ENCODE data around the gene SMTN.

Gene SMTN

GRCh38 chr22:31135706-31136105, 54.6 kb downstream of the SMTN start:
- Histone ChIP-seq H3K4me3 (no peak overlapping the region), H3K4me1 (no peaks in the 10 kb centered on the region), H3K27ac (no peak overlapping the region), H3K9me3 (replicated peaks in 1 of 11) (no peaks in the 10 kb centered on the region), H4K20me1 (no peaks in the 10 kb centered on the region; a peak in 1 of 22 replicates), H3K9ac (no peak overlapping the region), H3K4me2 (no peak overlapping the region), H3K36me3 (no peaks in the 10 kb centered on the region), H3K27me3 (no peaks in the 10 kb centered on the region)
- no peak for TF ChIP-seq Cebpa-rat (IDR thresholded peaks at IDR 0.05)

GRCh38 chr22:31136155-31136554, 55.0 kb downstream of the SMTN start:
- H4K20me1 ChIP-seq: no peaks in the 10 kb centered on the region; a peak in 1 of 22 replicates
- H3K4me1 ChIP-seq: no peaks in the 10 kb centered on the region
- TF ChIP-seq Cebpa-rat (IDR thresholded peaks at IDR 0.05): no peak
- no peaks in the 10 kb centered on the region for H3K9me3 ChIP-seq (replicated peaks in 1 of 11)
- H3K27me3 ChIP-seq: no peaks in the 10 kb centered on the region
- no peak overlapping the region for H3K27ac ChIP-seq
- no peak overlapping the region for H3K9ac ChIP-seq
- no peak overlapping the region for H3K4me2 ChIP-seq
- no peak overlapping the region for H3K4me3 ChIP-seq
- H3K36me3 ChIP-seq: no peaks in the 10 kb centered on the region

- H4K20me1 ChIP-seq: no peaks in the 10 kb centered on the region; a peak in 2 of 22 replicates
- no peak overlapping the region for H3K4me3 ChIP-seq
- no peak for TF ChIP-seq Cebpa-rat (IDR thresholded peaks at IDR 0.05)
- H3K36me3 ChIP-seq: no peaks in the 10 kb centered on the region
- no peaks in the 10 kb centered on the region for H3K9me3 ChIP-seq (replicated peaks in 1 of 11)
- H3K27me3 ChIP-seq: no peaks in the 10 kb centered on the region
- no peaks in the 10 kb centered on the region for H3K4me1 ChIP-seq
- H3K27ac ChIP-seq: no peak overlapping the region
- no peak overlapping the region for H3K9ac ChIP-seq
- no peak overlapping the region for H3K4me2 ChIP-seq
Observed at GRCh38 chr22:31136711-31137110, 55.6 kb downstream of the SMTN start.

- H3K27ac ChIP-seq: no peak overlapping the region
- H3K36me3 ChIP-seq: no peaks in the 10 kb centered on the region
Observed at GRCh38 chr22:31137721-31138120, 56.6 kb downstream of the SMTN start.

GRCh38 chr22:31138126-31138525, 57.0 kb downstream of the SMTN start:
- no peak overlapping the region for H3K4me2 ChIP-seq
- H3K9me3 ChIP-seq (replicated peaks in 1 of 11): no peaks in the 10 kb centered on the region
- H3K27ac ChIP-seq: no peak overlapping the region
- no peaks in the 10 kb centered on the region for H3K27me3 ChIP-seq
- no peaks in the 10 kb centered on the region for H3K4me1 ChIP-seq
- H3K4me3 ChIP-seq: no peak overlapping the region
- no peak overlapping the region for H3K9ac ChIP-seq
- H4K20me1 ChIP-seq: no peaks in the 10 kb centered on the region; a peak in 2 of 22 replicates
- no peak for TF ChIP-seq Cebpa-rat (IDR thresholded peaks at IDR 0.05)
- no peaks in the 10 kb centered on the region for H3K36me3 ChIP-seq

More at GRCh38 chr22:31137721-31138120, 56.6 kb downstream of the SMTN start:
- Histone ChIP-seq H3K4me3 (no peak overlapping the region), H3K9ac (no peak overlapping the region), H3K4me1 (no peaks in the 10 kb centered on the region), H3K9me3 (replicated peaks in 1 of 11) (no peaks in the 10 kb centered on the region), H4K20me1 (no peaks in the 10 kb centered on the region; a peak in 2 of 22 replicates), H3K4me2 (no peak overlapping the region), H3K27me3 (no peaks in the 10 kb centered on the region)
- TF ChIP-seq Cebpa-rat (IDR thresholded peaks at IDR 0.05): no peak

- Histone ChIP-seq H3K36me3 (no peaks in the 10 kb centered on the region), H3K27ac (no peak overlapping the region), H3K4me1 (no peaks in the 10 kb centered on the region), H3K4me3 (no peak overlapping the region), H3K9me3 (replicated peaks in 1 of 11) (no peaks in the 10 kb centered on the region), H4K20me1 (no peaks in the 10 kb centered on the region; a peak in 2 of 22 replicates), H3K4me2 (no peak overlapping the region), H3K9ac (no peak overlapping the region), H3K27me3 (no peaks in the 10 kb centered on the region)
- no peak for TF ChIP-seq Cebpa-rat (IDR thresholded peaks at IDR 0.05)
Observed at GRCh38 chr22:31139066-31139465, 57.9 kb downstream of the SMTN start.

GRCh38 chr22:31139866-31140716, 59.0 kb downstream of the SMTN start, which contains the start of gene PLA2G3:
TSS of gene PLA2G3 (minus strand) at chr22:31140508. CDS start at chr22:31140354, 154 bp downstream.
- TF ChIP-seq Cebpa-rat (IDR thresholded peaks at IDR 0.05): no peak
- Histone ChIP-seq H3K4me1 (no peaks in the 10 kb centered on the region), H3K4me3 (no peak within 1 kb of the TSS), H3K9ac (no peak within 1 kb of the TSS), H3K4me2 (no peak within 1 kb of the TSS), H3K9me3 (replicated peaks in 1 of 11) (peaks cover 0 to 8% (median 4%) of the 10 kb centered on the region in 11 experiments; a peak in 7 of 22 replicates), H3K27ac (no peak within 1 kb of the TSS), H3K27me3 (no peaks in the 10 kb centered on the region), H4K20me1 (no peaks in the 10 kb centered on the region; a peak in 2 of 22 replicates), H3K36me3 (no peaks in the 10 kb centered on the region)

- H3K9me3 ChIP-seq (replicated peaks in 1 of 11): peaks cover 0 to 14% (median 6%) of the 10 kb centered on the region in 11 experiments; a peak in 9 of 22 replicates
- H4K20me1 ChIP-seq: no peaks in the 10 kb centered on the region; a peak in 2 of 22 replicates
- no peak for TF ChIP-seq Cebpa-rat (IDR thresholded peaks at IDR 0.05)
- no peaks in the 10 kb centered on the region for H3K36me3 ChIP-seq
- H3K9ac ChIP-seq: no peak overlapping the region
- no peaks in the 10 kb centered on the region for H3K4me1 ChIP-seq
- no peak overlapping the region for H3K27ac ChIP-seq
- no peaks in the 10 kb centered on the region for H3K27me3 ChIP-seq
- H3K4me2 ChIP-seq: no peak overlapping the region
- no peak overlapping the region for H3K4me3 ChIP-seq
Observed at GRCh38 chr22:31140746-31141145, 59.6 kb downstream of the SMTN start.

GRCh38 chr22:31141551-31141950, 60.4 kb downstream of the SMTN start:
- H3K27me3 ChIP-seq: no peaks in the 10 kb centered on the region
- no peak overlapping the region for H3K4me3 ChIP-seq
- H3K9me3 ChIP-seq (replicated peaks in 1 of 11): peaks cover 2 to 18% (median 9%) of the 10 kb centered on the region in 11 experiments; a peak in 20 of 22 replicates
- H3K4me1 ChIP-seq: no peaks in the 10 kb centered on the region
- no peaks in the 10 kb centered on the region; a peak in 2 of 22 replicates for H4K20me1 ChIP-seq
- no peaks in the 10 kb centered on the region for H3K36me3 ChIP-seq
- no peak overlapping the region for H3K27ac ChIP-seq
- H3K4me2 ChIP-seq: no peak overlapping the region
- TF ChIP-seq Cebpa-rat (IDR thresholded peaks at IDR 0.05): no peak
- H3K9ac ChIP-seq: no peak overlapping the region

GRCh38 chr22:31142285-31142684, 61.2 kb downstream of the SMTN start:
- no peak overlapping the region for H3K27ac ChIP-seq
- H3K4me2 ChIP-seq: no peak overlapping the region
- H3K27me3 ChIP-seq: no peaks in the 10 kb centered on the region
- peaks cover 10 to 26% (median 16%) of the 10 kb centered on the region in 11 experiments for H3K9me3 ChIP-seq (replicated peaks in 1 of 11)
- H4K20me1 ChIP-seq: no peaks in the 10 kb centered on the region; a peak in 2 of 22 replicates
- H3K4me3 ChIP-seq: no peak overlapping the region
- H3K4me1 ChIP-seq: no peaks in the 10 kb centered on the region
- TF ChIP-seq Cebpa-rat (IDR thresholded peaks at IDR 0.05): no peak
- H3K9ac ChIP-seq: no peak overlapping the region
- H3K36me3 ChIP-seq: no peaks in the 10 kb centered on the region
